GM03348 (cell line): ENCODE measurements around the gene NEB.
A peak's percentile ranks its signal among the peaks of the same experiment; 100 is the strongest.
"Not testable (repeated sequence)": the region's sequence is repeated elsewhere in the genome, so short reads cannot be mapped to it uniquely, and the experiment has no call there.

Source experiments
- DNase-seq: peaks from one replicate; pipeline ENCODE4 v3.0.0; 2012; ENCODE audit warnings: low spot score

NEB gene

GRCh38 chr2:151761193-151761592 is 26.9 kb upstream of the NEB start:
- no peak for DNase-seq

- no peak for DNase-seq
Observed at GRCh38 chr2:151760139-151760650, 25.9 kb upstream of the NEB start.

- DNase-seq = no peak
Observed at GRCh38 chr2:151758744-151759143, 24.5 kb upstream of the NEB start.

- DNase-seq = no peak
Observed at GRCh38 chr2:151757861-151758260, 23.6 kb upstream of the NEB start.

- DNase-seq = no peak
Observed at GRCh38 chr2:151756820-151757219, 22.5 kb upstream of the NEB start.

- DNase-seq = no peak
Observed at GRCh38 chr2:151754253-151754897, 20.1 kb upstream of the NEB start.

GRCh38 chr2:151753540-151753939 is 19.3 kb upstream of the NEB start:
- DNase-seq = no peak

- DNase-seq = not testable (repeated sequence)
Observed at GRCh38 chr2:151745261-151745660, 11.0 kb upstream of the NEB start.

- DNase-seq = peak; percentile 22
Observed at GRCh38 chr2:151730262-151730975, 3.9 kb downstream of the NEB start.

- no peak for DNase-seq
Observed at GRCh38 chr2:151729837-151730236, 4.4 kb downstream of the NEB start.

GRCh38 chr2:151729415-151729811 is 4.9 kb downstream of the NEB start:
- no peak for DNase-seq

- DNase-seq = no peak
Observed at GRCh38 chr2:151728804-151729414, 5.4 kb downstream of the NEB start.

- no peak for DNase-seq
Observed at GRCh38 chr2:151727593-151728552, 6.4 kb downstream of the NEB start.

- no peak for DNase-seq
Observed at GRCh38 chr2:151721161-151721560, 13.1 kb downstream of the NEB start.

GRCh38 chr2:151720521-151720920 is 13.8 kb downstream of the NEB start:
- DNase-seq = no peak

- DNase-seq = no peak
Observed at GRCh38 chr2:151718796-151719195, 15.5 kb downstream of the NEB start.

GRCh38 chr2:151718247-151718646 is 16.0 kb downstream of the NEB start:
- no peak for DNase-seq

- DNase-seq = peak; percentile 35
Observed at GRCh38 chr2:151716721-151717120, 17.6 kb downstream of the NEB start.

GRCh38 chr2:151713291-151713903 is 20.9 kb downstream of the NEB start:
- no peak for DNase-seq

GRCh38 chr2:151711025-151711424 is 23.3 kb downstream of the NEB start:
- no peak for DNase-seq

GRCh38 chr2:151708788-151709187 is 25.5 kb downstream of the NEB start:
- DNase-seq = no peak

- DNase-seq = no peak
Observed at GRCh38 chr2:151707857-151708256, 26.4 kb downstream of the NEB start.
